ENCODE data around the gene MRAP.

MRAP gene

GRCh38 chr21:32359719-32360260 lies 61.1 kb downstream of the MRAP start:
- peak; percentile 82 for TF ChIP-seq CTCF (conservative IDR thresholded peaks at IDR 0.05)
- peak overlapping the region; percentile 47 for H3K27ac ChIP-seq

- H3K27ac ChIP-seq = peak overlapping the region; percentile 47
- TF ChIP-seq CTCF (conservative IDR thresholded peaks at IDR 0.05) = no peak
These were observed 61.8 kb downstream of the MRAP start for GRCh38 chr21:32360401-32360975.
